Colonic mucosa (tissue), 4 donors: ENCODE measurements around the gene IFI27. TPM values are rescaled to one million over a fixed set of nuclear protein-coding genes. Genes with fewer than 3 reads are reported as not detected.

Source experiments
- DNase-seq: peaks from one replicate; pipeline ENCODE4 v3.0.0-alpha.2; 2020
- H3K27ac ChIP-seq: fragments of 200-600 bp; one replicate; pipeline ENCODE4 v1.8.0; 2021
- H3K27me3 ChIP-seq: fragments of 200-600 bp; one replicate; pipeline ENCODE4 v1.8.0; 2021
- H3K36me3 ChIP-seq: fragments of 200-600 bp; one replicate; pipeline ENCODE4 v1.8.0; 2021
- H3K4me1 ChIP-seq: fragments of 200-600 bp; one replicate; pipeline ENCODE4 v1.8.0; 2021; ENCODE audit warnings: mild to moderate bottlenecking
- H3K4me3 ChIP-seq: fragments of 200-600 bp; one replicate; pipeline ENCODE4 v1.8.0; 2021
- H3K9ac ChIP-seq, 2 donors: one replicate each; pipeline ENCODE4 v1.7.0; 2013; ENCODE audit warnings: control low read depth in 2 of 2, low read depth in 2 of 2, low read length in 2 of 2
- H3K9me3 ChIP-seq: fragments of 200-600 bp; one replicate; pipeline ENCODE4 v1.8.0; 2021
- intact Hi-C: fragments of 100-400 bp; cut with DNase I; formaldehyde crosslinking; loops from one replicate; pipeline ENCODE4 v1.14.1; 2022
- total RNA-seq, 2 donors: library from RNA; stranded (reverse); fragmentation: NEBNext Ultra II Directional in 1 of 2; extraction: Animal tissue kit (Norgen Biotek cat#: 25700) in 1 of 2; gene quantifications; one replicate each; pipeline ENCODE4 v1.2.1, GENCODE V29; 2021
- TF ChIP-seq, protein P1 (sequence below): fragments of 200-600 bp; IDR thresholded peaks from one replicate; pipeline ENCODE4 v1.8.0; 2022; ENCODE audit warnings: antibody characterized with exemption, mild to moderate bottlenecking
- donor health status: healthy.
- donor health status: DM: no; HTN: no; CAD: no.
- donor health status: DM: no; HTN: no; CAD: no.

Gene IFI27
- total RNA-seq, 2 donors from 2014 or later, result 219 to 709 TPM

DNA sequence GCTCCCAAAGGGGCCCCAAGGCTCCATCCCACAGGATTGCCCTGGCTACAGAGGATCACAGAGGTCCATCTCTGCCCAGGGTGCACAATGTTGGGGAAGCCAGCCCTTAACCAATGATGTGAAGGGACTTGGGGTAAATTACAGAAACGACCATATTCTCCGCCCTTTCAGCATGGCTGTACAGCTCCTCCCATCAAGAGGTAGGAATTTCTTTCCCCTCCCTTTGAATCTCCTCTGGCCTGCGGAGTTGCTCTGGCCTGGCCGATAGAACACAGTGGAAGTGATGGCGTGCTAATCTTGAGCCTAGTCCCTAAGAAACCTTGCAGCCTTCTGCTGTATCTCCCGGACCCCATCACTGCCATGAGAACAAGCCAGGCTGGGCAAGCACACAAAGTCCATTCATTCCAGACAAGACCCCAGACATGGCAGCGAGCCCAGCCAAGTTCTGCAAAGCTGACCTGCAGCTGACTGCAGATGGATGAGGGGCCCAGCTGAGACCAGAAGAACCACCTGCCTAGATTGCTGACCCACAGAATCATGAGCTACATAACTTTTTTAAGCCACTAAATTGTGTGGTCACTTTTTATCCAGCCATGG lies 6.9 kb upstream of the IFI27 start:
- intact Hi-C loops, result no loop called here
- DNase-seq, result no peak
- H3K27ac ChIP-seq, result peak overlapping the region; percentile 62
- H3K4me3 ChIP-seq, result no peak overlapping the region
- no peaks in the 10 kb centered on the region for H3K4me1 ChIP-seq
- H3K27me3 ChIP-seq, result no peaks in the 10 kb centered on the region
- no peaks in the 10 kb centered on the region for H3K36me3 ChIP-seq
- TF ChIP-seq, protein P1, sequence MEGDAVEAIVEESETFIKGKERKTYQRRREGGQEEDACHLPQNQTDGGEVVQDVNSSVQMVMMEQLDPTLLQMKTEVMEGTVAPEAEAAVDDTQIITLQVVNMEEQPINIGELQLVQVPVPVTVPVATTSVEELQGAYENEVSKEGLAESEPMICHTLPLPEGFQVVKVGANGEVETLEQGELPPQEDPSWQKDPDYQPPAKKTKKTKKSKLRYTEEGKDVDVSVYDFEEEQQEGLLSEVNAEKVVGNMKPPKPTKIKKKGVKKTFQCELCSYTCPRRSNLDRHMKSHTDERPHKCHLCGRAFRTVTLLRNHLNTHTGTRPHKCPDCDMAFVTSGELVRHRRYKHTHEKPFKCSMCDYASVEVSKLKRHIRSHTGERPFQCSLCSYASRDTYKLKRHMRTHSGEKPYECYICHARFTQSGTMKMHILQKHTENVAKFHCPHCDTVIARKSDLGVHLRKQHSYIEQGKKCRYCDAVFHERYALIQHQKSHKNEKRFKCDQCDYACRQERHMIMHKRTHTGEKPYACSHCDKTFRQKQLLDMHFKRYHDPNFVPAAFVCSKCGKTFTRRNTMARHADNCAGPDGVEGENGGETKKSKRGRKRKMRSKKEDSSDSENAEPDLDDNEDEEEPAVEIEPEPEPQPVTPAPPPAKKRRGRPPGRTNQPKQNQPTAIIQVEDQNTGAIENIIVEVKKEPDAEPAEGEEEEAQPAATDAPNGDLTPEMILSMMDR, result no peak
- no peak overlapping the region for H3K9ac ChIP-seq
- H3K9me3 ChIP-seq, result no peaks in the 10 kb centered on the region

DNA sequence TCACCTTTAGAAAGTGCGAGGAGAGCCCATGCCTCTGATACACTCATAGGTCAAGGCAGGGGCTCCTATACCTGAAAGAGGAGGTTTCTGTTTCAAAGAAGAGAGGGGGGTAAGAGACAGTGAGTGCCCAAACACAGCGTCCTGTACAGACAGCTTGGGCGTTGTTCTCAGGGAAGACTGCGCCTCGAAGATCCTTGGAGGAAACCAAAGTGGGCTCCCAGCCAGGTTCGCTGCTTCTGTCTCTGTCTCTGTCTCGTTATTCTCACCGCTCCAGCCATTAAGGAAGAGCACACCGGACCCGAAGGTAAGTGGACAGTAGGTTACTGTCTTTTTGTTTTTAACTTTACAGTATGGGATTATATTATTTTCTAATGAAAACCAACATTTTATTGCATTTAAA lies 5.8 kb upstream of the IFI27 start:
- intact Hi-C loops, result no loop called here
- no peak overlapping the region for H3K4me3 ChIP-seq
- H3K27me3 ChIP-seq, result no peaks in the 10 kb centered on the region
- TF ChIP-seq, protein P1, result no peak
- no peak overlapping the region for H3K9ac ChIP-seq
- no peak for DNase-seq
- no peaks in the 10 kb centered on the region for H3K4me1 ChIP-seq
- no peaks in the 10 kb centered on the region for H3K9me3 ChIP-seq
- H3K27ac ChIP-seq, result no peak overlapping the region
- no peaks in the 10 kb centered on the region for H3K36me3 ChIP-seq

DNA sequence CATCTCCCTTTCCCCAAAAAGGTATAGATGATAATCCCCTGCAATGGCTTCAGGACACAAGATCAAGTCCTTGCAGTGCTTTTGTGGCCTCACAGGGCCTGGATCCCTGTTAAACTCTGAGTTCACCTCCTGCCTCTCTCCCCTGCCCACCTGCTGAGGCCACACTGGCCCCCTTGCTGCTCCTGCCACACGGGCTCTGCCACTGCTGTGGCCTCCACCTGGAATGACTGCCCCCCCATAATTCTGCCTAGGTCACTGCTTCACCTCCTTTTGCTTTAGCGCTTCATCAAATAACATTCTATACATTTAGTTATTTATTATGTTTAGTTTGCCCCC lies 653 bp upstream of the IFI27 start:
- intact Hi-C loops, result no loop called here
- Histone ChIP-seq H3K9ac (no peak overlapping the region), H3K4me1 (no peaks in the 10 kb centered on the region), H3K9me3 (no peaks in the 10 kb centered on the region), H3K27ac (peak overlapping the region; percentile 74), H3K4me3 (no peak overlapping the region), H3K27me3 (no peaks in the 10 kb centered on the region), H3K36me3 (no peaks in the 10 kb centered on the region)
- TF ChIP-seq, protein P1, result no peak
- no peak for DNase-seq

DNA sequence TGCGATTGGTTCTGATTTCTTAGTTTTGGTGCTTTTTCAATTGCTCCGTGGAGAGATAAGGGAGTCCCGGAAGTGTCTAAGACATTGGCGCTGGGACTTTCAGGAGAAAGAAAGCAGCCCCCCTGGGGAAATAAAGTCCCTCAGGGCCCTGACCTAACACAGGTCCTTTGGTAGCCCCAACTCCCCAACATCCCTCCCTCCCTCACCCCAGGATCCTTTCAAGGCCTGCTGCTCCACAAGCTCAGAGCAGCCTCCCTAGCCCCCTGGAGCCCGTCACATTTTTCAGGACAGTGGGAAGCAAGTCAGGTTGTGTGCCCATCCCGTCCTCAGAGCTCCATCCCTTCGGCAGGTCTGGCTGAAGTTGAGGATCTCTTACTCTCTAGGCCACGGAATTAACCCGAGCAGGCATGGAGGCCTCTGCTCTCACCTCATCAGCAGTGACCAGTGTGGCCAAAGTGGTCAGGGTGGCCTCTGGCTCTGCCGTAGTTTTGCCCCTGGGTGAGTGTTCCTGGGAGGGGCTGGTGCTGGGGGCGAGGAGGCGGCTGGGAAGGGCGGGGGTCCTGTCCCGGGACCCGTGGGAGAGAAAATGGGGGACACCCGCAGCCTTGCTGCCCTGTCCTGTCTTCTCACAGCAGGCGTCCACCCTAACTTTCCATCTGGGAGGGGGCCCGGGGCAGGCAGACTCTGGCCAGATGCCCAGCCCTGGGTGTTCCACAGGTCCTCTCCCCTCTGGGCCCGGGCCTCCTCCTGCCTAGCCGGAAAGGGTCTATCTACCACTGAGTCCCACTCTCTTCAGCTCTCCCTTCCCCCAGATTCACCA lies 950 bp downstream of the IFI27 start:
- H3K9ac ChIP-seq, result peak overlapping the region; percentile 28 to 44
- DNase-seq, result no peak
- intact Hi-C loops, result no loop called here
- no peaks in the 10 kb centered on the region for H3K27me3 ChIP-seq
- no peaks in the 10 kb centered on the region for H3K36me3 ChIP-seq
- H3K27ac ChIP-seq, result peak overlapping the region; percentile 74
- no peaks in the 10 kb centered on the region for H3K9me3 ChIP-seq
- H3K4me3 ChIP-seq, result peak overlapping the region; percentile 40
- TF ChIP-seq, protein P1, result no peak
- H3K4me1 ChIP-seq, result no peaks in the 10 kb centered on the region

DNA sequence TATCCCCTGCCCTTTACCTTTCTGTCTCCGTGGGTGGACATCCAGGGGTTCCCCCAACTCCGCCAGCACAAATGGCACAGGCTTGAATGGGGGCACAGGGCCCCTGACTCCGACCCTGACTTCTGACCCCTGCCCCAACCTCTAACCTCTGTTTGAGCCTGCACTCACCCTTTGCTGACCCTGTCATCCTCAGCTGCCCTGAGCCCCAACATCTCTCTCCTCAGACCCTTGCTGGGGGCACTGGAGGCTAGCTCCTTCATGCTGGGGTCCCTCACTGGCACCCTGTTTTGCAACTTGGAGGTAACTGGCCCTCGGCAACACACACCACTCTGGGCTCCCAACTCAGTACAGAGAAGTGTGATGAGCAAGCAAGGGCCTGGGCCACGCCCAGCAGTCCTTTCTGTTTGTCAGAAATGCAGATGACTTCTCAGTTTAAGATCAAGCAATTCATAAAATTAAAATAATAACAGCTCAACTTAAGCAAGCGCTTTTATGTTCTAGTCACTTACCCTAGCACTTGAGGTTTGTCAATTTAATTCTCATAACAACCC lies 2.1 kb downstream of the IFI27 start:
- intact Hi-C loops, result no loop called here
- Histone ChIP-seq H3K4me1 (no peaks in the 10 kb centered on the region), H3K36me3 (no peaks in the 10 kb centered on the region), H3K4me3 (peak overlapping the region; percentile 40), H3K27me3 (no peaks in the 10 kb centered on the region), H3K9ac (peak overlapping the region in 1 of 2 donors; percentile 43), H3K9me3 (no peaks in the 10 kb centered on the region), H3K27ac (peak overlapping the region; percentile 74)
- TF ChIP-seq, protein P1, result no peak
- DNase-seq, result no peak
